GM21528 (cell line): ENCODE data around the gene CELA2A.
"Not testable (repeated sequence)": the region's sequence is repeated elsewhere in the genome, so short reads cannot be mapped to it uniquely, and the experiment has no call there.

Experiments
- ATAC-seq: cut with Tn5 transposase; IDR thresholded peaks from one replicate; pipeline ENCODE4 v1.9.1; 2021; ENCODE audit warnings: mild to moderate bottlenecking, moderate library complexity; ENCODE audit not compliant: unreplicated experiment, low FRiP score

The CELA2A gene

GRCh38 chr1:15465674-15466073, 9.1 kb downstream of the CELA2A start:
- no peak for ATAC-seq

DNA sequence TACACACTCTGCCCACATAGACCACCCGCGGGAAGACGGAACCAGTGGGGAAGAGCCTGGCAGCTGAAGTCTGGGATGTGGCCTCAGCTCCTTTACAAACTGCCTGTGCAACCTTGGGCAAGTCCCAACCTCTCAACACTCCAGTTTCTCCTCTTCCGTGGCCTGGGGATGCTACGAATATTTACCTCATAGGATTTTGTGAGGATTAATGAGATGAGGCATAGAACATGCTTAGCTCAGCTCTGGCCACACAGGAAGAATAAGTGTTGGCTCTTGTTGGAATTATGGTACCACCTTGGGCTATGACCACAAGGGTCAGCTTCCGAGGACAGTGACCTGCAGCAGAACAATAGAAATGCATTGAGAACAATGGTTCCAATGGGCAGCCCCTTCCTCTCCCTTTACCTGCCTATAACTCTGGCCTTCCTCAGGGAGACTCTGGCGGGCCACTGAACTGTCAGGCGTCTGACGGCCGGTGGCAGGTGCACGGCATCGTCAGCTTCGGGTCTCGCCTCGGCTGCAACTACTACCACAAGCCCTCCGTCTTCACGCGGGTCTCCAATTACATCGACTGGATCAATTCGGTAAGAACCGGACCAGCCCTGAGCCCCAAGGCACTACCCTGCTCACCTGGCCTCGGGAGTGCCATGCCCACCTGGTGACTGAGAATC, 10.6 kb downstream of the CELA2A start:
- not testable (repeated sequence) for ATAC-seq

GRCh38 chr1:15468145-15468544, 11.6 kb downstream of the CELA2A start:
- no peak for ATAC-seq

- ATAC-seq, result no peak
Observed at GRCh38 chr1:15469361-15469760, 12.8 kb downstream of the CELA2A start.

GRCh38 chr1:15469821-15470448, 13.4 kb downstream of the CELA2A start:
- ATAC-seq, result not testable (repeated sequence)

DNA sequence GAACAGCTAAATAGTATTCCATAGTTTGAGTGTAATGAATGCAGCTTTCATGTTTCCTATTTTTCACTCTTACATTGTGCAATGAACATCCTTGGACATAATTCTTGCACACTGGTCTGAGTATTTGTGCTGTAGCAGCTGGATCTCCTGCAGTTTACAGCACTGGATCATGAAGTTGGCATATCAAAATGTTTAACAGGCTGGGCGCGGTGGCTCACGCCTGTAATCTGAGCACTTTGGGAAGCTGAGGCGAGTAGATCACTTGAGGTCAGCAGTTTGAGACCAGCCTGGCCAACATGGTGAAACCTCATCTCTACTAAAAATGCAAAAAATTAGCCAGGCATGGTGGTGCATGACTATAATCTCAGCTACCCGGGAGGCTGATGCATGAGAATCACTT, 14.5 kb downstream of the CELA2A start:
- ATAC-seq, result not testable (repeated sequence)

DNA sequence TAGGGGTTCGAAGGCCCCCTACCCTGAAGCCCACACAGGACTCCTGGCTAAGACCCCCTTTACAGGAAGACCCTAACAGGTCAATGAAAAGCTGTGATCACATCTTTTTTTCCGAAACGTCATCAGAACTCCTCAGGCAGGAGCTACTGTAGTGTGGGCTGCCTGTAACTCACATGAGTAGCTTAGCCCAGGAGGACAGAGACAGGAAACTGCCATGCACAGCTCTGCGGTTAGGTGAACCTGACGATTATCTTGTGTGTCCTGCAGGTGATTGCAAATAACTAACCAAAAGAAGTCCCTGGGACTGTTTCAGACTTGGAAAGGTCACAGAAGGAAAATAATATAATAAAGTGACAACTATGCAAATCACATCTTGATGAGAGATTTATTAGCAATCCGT, 15.2 kb downstream of the CELA2A start:
- not testable (repeated sequence) for ATAC-seq

DNA sequence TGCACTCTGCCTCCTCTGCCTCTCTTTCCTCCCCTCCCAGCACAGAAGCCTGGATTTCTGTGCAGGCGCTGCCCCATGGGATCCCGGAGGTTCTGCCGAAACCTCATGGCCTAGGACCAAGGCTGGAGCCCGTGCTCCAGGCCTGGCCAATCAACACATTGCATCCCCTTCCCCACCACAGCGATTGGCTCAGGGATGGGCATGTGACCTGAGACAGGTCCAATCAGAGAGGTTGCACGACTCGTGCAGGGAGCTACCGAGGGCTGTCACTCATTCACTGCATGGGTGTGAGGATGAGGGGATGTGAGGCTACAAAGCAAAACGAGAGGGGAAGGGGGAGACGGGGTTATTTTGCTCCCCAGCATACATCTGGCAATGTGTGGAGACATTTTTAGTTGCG, 16.1 kb downstream of the CELA2A start:
- no peak for ATAC-seq

GRCh38 chr1:15475752-15476314, 19.3 kb downstream of the CELA2A start, which contains the start of gene CELA2B:
CELA2B (plus strand) TSS chr1:15476104; CDS start chr1:15476126, 22 bp downstream.
- ATAC-seq, result no peak

- ATAC-seq, result no peak
Observed at GRCh38 chr1:15476927-15477326, 20.4 kb downstream of the CELA2A start.

GRCh38 chr1:15477646-15478212, 21.2 kb downstream of the CELA2A start:
- ATAC-seq, result no peak

DNA sequence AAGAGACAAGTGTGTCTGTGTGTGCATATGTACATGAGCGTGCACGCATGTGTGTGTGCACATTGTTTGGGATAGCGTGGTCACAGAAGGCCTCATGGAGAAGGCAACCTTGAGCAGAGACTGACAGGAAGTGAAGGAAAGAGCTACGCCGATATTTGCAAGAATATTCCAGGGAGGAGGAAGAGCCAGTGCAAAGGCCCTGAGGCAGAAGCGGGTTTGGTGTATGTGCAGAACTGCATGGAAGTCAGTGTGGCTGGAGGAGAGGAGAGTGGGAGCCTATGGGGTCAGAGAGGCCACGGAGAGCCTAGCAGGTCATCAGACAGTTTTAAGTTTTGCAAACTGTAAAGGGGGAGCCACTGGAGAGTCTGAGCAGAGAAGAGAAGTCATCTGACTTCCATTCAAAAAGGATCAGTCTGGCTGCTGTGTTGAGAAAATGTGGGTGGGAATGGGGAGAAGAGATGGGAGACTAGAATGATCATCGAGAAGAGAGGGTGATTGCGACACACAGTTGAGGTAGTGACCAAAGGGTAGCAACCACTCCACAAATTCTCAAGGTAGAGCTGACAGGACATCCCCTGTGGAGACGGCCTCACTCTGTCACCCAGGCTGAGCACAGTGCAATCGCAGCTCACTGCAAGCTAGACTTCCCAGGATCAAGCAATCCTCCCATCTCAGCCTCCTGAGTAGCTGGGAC, 23.3 kb downstream of the CELA2A start:
- no peak for ATAC-seq

DNA sequence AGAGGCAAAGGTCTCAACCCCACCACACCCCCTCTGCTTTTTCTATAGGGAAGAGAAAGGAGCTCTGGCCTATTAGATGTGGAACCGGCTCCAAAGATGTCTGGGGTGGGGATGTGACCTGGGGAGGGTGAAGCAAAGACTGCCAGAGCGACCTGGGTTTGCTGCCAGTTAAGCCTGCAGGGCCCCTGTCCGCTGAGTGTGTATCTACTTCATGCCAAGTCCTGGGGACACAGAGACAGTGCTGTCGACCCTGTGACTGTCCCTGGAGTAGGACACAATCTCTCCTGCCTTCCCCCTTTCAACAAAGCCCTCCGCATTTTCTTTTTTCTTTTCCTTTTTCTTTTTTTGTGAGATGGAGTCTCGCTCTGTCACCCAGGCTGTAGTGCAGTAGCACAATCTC, 25.9 kb downstream of the CELA2A start:
- ATAC-seq, result not testable (repeated sequence)

GRCh38 chr1:15482983-15483543, 26.5 kb downstream of the CELA2A start:
- ATAC-seq, result not testable (repeated sequence)

DNA sequence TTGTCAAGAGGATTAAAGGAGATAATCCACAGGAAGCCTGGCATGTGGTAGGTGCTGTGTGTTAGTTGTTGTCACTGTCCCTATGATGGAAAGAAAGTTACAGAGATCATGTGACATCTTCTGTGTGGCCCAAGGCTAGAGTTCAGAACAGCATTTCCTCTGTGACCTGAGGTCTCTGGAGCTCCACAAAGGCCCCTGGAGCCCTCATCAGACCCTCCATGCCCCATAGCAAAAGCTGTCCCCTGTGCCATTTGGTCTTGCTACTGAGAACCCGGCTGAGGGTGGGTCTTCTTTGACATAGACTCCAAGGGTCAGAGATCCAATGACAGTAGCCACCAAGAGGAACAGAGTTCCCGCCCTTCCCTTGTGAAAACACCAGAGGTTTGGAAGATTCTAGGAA, 27.4 kb downstream of the CELA2A start:
- no peak for ATAC-seq

GRCh38 chr1:15484443-15484842, 27.9 kb downstream of the CELA2A start:
- ATAC-seq, result not testable (repeated sequence)

GRCh38 chr1:15485636-15486035, 29.1 kb downstream of the CELA2A start:
- ATAC-seq, result no peak

DNA sequence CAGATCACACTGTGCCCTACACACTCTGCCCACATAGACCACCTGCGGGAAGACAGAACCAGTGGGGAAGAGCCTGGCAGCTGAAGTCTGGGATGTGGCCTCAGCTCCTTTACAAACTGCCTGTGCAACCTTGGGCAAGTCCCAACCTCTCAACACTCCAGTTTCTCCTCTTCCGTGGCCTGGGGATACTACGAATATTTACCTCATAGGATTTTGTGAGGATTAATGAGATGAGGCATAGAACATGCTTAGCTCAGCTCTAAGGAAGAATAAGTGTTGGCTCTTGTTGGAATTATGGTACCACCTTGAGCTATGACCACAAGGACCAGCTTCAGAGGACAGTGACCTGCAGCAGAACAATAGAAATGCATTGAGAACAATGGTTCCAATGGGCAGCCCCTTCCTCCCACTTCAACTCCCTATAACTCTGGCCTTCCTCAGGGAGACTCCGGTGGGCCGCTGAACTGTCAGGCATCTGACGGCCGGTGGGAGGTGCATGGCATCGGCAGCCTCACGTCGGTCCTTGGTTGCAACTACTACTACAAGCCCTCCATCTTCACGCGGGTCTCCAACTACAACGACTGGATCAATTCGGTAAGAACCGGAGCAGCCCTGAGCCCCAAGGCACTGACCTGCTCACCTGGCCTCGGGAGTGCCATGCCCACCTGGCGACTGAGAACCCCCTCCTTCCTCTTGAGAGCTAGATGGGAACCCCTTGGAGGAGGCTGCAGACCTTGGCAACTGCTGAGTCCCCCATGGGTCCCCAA, 30.5 kb downstream of the CELA2A start:
- ATAC-seq, result not testable (repeated sequence)

DNA sequence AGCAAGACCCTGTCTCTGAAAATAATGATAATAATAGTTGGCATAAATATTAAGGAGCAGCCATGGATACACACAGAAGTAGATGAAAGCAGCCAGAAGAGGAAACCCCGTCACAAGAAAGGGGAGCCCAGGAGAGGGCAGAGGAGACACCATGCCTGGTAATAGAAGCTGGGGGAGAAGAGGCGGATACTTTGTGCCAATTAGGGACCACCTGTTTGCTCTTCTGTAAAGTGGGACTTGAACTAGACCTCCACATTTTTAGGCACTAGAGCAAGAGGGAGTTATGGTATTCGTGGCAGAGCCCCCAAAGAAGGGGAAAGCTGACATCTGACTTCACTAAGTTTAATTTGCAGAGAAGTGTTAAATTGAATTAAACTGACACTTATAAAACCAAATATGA, 31.8 kb downstream of the CELA2A start:
- no peak for ATAC-seq
